Thoracic aorta (tissue), 2 donors: ENCODE data around the gene APBA2. TPM values are rescaled to one million over a fixed set of nuclear protein-coding genes. Genes with fewer than 3 reads are reported as not detected.
"Not testable (repeated sequence)": the region's sequence is repeated elsewhere in the genome, so short reads cannot be mapped to it uniquely, and the experiment has no call there.

Experiments used
- ATAC-seq: fragments of 150-250 bp; one replicate; pipeline ENCODE4 v1.8.0; 2017; ENCODE audit warnings: low read depth; ENCODE audit not compliant: insufficient number of reproducible peaks, low FRiP score
- DNase-seq: peaks from one replicate; pipeline ENCODE4 v3.0.0-alpha.2; 2020; ENCODE audit warnings: low spot score
- H3K27ac ChIP-seq, 2 donors: fragments of 200-600 bp; sonication (generic); 1 replicate in 1 of 2; 2 replicates in 1 of 2; pipeline ENCODE4 v1.5.1; 2016; ENCODE audit warnings: mild to moderate bottlenecking in 2 of 2, moderate library complexity in 2 of 2
- H3K27me3 ChIP-seq: fragments of 200-600 bp; sonication (generic); replicated peaks from 2 replicates; pipeline ENCODE4 v1.6.0; 2016; ENCODE audit warnings: mild to moderate bottlenecking; ENCODE audit not compliant: insufficient read depth
- H3K36me3 ChIP-seq: fragments of 200-600 bp; sonication (generic); one replicate; pipeline ENCODE4 v1.5.1; 2016
- H3K4me1 ChIP-seq, 2 donors: fragments of 200-600 bp; sonication (generic); 1 replicate in 1 of 2; 2 replicates in 1 of 2; pipeline versions ENCODE4 v1.5.1 to v1.6.0; 2016; ENCODE audit warnings: low read depth in 2 of 2, mild to moderate bottlenecking in 1 of 2; ENCODE audit not compliant: control insufficient read depth in 1 of 2
- H3K4me3 ChIP-seq: fragments of 200-600 bp; sonication (generic); 2 replicates; pipeline ENCODE4 v1.5.1; 2016; ENCODE audit warnings: mild to moderate bottlenecking
- H3K9me3 ChIP-seq: fragments of 200-600 bp; sonication (generic); 2 replicates; pipeline ENCODE4 v1.5.1; 2016
- total RNA-seq, 2 donors: library from RNA; depleted of rRNA; stranded (reverse); fragments of >200 nt; gene quantifications; one replicate each; pipeline versions ENCODE4 v1.1.0 to v1.2.3, GENCODE V29; 2016
- TF ChIP-seq, protein P1 (sequence below): fragments of 200-600 bp; sonication (generic); IDR thresholded peaks from one replicate; pipeline ENCODE4 v1.5.1; 2019; ENCODE audit warnings: antibody characterized with exemption

APBA2 gene
- total RNA-seq, 2 donors from 2014 or later, result 4.9 to 5.6 TPM

DNA sequence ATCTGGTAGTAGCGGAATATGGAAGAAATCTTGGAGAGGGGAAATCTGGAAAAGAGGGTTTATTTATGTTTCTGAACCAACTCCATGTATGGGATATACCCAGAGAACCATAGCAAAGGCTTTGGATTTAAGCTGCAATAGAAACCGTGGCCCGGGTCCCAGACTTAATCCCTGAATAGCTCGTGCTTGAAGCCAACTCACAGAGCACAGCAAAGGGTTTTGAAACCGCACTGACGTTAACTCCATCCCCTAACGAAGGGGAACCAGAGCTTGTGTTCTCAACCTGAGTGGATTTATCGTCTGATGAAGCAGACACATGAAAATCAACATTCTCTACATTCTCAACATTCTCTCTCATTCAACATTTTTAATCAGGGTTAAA lies 154.6 kb downstream of the APBA2 start:
- Histone ChIP-seq H3K4me1 (peaks cover 0 to 15% of the 10 kb centered on the region in 2 donors), H3K36me3 (no peaks in the 10 kb centered on the region), H3K27me3 (no peaks in the 10 kb centered on the region), H3K27ac (no peak overlapping the region), H3K4me3 (no peak overlapping the region), H3K9me3 (no peaks in the 10 kb centered on the region)
- TF ChIP-seq, protein P1, sequence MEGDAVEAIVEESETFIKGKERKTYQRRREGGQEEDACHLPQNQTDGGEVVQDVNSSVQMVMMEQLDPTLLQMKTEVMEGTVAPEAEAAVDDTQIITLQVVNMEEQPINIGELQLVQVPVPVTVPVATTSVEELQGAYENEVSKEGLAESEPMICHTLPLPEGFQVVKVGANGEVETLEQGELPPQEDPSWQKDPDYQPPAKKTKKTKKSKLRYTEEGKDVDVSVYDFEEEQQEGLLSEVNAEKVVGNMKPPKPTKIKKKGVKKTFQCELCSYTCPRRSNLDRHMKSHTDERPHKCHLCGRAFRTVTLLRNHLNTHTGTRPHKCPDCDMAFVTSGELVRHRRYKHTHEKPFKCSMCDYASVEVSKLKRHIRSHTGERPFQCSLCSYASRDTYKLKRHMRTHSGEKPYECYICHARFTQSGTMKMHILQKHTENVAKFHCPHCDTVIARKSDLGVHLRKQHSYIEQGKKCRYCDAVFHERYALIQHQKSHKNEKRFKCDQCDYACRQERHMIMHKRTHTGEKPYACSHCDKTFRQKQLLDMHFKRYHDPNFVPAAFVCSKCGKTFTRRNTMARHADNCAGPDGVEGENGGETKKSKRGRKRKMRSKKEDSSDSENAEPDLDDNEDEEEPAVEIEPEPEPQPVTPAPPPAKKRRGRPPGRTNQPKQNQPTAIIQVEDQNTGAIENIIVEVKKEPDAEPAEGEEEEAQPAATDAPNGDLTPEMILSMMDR, result no peak
- ATAC-seq (no peak), DNase-seq (no peak)

DNA sequence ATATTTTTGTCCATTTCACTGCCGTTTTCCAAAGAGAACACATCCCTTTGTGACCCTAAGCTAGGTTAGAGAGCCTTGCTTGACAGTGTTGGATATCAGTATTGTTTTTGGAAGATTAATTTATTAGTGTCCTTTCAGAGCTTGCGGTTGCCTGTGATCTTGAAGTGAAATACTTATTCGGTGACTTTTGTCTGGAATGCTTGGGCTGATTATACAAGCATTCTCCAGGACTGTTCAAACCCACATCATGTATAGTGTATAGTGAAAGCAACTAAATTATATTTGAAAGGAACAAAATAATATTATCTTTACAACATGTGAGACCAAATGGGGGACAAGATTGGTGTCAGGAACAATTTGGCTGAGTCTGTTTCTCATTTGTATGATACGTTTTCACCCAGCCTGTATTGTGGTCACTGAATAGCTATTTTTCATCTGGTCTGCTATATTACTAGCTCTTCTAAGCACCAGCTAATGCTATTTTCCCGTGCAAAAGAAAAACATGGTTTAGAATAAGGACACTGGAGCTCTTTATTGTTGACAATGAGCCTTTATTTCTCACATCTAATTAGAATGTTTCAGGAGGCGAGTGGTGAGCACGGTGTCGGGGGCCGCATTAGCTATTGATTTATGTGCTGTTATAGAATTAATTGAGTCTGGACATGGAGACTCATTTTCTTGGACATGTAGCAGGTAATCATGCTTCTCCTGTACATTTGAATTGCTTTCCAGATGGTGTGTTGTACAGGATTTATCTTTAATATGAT lies 158.1 kb downstream of the APBA2 start:
- Histone ChIP-seq H3K4me3 (no peak overlapping the region), H3K27me3 (no peaks in the 10 kb centered on the region), H3K4me1 (peaks cover 0 to 15% of the 10 kb centered on the region in 2 donors), H3K36me3 (no peaks in the 10 kb centered on the region), H3K27ac (no peak overlapping the region), H3K9me3 (no peaks in the 10 kb centered on the region)
- ATAC-seq (no peak), DNase-seq (no peak)
- TF ChIP-seq, protein P1, result no peak

DNA sequence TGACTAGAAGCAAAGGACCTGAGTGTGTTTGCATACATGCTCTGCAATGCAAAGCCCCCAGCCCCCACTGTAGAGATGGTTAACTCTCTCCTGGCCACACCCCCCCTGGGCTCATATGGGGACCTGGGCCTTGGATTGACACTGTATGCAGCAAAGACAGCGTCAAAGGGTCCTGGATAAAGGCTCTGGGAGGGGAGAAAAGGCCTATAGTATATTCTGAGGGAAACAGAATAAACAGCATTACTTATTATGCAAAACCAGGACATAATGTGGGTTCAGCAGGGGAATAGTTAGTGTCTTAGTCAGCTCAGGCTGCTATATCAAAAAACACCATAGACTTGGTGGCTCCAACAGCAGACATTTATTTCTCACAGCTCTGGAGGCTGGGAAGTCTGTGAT lies 158.7 kb downstream of the APBA2 start:
- Histone ChIP-seq H3K27me3 (no peaks in the 10 kb centered on the region), H3K27ac (no peak overlapping the region), H3K4me3 (no peak overlapping the region), H3K9me3 (no peaks in the 10 kb centered on the region), H3K4me1 (peaks cover 0 to 15% of the 10 kb centered on the region in 2 donors), H3K36me3 (no peaks in the 10 kb centered on the region)
- ATAC-seq, result no peak
- DNase-seq, result no peak
- TF ChIP-seq, protein P1, result no peak

DNA sequence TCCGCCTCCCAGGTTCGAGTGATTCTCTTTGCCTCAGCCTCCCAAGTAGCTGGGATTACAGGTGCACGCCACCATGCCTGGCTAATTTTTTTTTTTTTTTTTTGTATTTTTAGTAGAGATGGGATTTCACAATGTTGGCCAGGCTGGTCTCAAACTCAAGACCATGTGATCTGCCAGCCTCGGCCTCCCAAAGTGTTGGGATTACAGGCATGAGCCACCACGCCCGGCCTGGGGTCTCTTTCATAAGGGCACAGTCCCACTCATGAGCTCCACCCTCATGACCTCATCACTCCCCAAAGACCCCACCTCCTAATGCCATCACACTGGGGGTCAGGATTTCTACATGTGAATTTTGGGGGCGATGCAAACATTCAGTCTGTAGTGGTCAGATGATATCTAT lies 159.4 kb downstream of the APBA2 start:
- not testable (repeated sequence) for DNase-seq, H3K36me3 ChIP-seq, H3K9me3 ChIP-seq, H3K27ac ChIP-seq, H3K4me3 ChIP-seq, ATAC-seq, H3K27me3 ChIP-seq
- peaks cover 0 to 15% of the 10 kb centered on the region in 2 donors for H3K4me1 ChIP-seq

DNA sequence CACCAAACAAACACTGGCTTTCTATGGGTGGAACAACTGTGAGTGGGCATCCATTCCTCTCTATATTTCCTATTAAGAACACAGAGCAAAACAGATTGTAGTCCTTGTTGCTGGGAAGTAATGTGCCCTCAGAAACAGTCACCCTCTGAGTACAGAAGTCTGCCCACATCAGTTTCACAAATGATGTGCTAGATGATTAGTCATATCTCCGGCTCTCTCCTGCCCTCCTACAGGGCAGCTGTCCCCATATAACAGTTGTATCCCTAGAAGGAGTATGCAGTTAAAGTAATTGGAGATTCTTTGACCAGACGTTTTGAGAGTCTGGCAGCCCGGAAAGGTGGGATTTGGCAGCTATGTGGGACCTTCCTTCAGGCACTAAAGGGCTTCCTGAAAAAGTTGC lies 159.9 kb downstream of the APBA2 start:
- Histone ChIP-seq H3K36me3 (no peaks in the 10 kb centered on the region), H3K27me3 (no peaks in the 10 kb centered on the region), H3K27ac (no peak overlapping the region), H3K4me1 (peaks cover 0 to 15% of the 10 kb centered on the region in 2 donors), H3K4me3 (no peak overlapping the region), H3K9me3 (no peaks in the 10 kb centered on the region)
- no peak for DNase-seq
- no peak for ATAC-seq
- TF ChIP-seq, protein P1, result no peak
